Heart left ventricle (tissue), 16 donors: Measurements from ENCODE around the gene AP2S1. TPM values are rescaled to one million over a fixed set of nuclear protein-coding genes. Genes with fewer than 3 reads are reported as not detected.
A peak's percentile ranks its signal among the peaks of the same experiment; 100 is the strongest.

Experiments used
- ATAC-seq, 4 donors: fragments of 200-7000 bp; cut with Tn5 transposase; one replicate each; pipeline ENCODE4 v1.9.1; 2020 to 2022; ENCODE audit warnings: moderate library complexity in 4 of 4, mild to moderate bottlenecking in 3 of 4, moderate number of reproducible peaks in 1 of 4
- DNase-seq, 5 donors: peaks; one replicate each; pipeline ENCODE4 v3.0.0-alpha.2; 2020
- H3K27ac ChIP-seq, 12 donors: fragments of 200-600 bp; sonication (generic) in 4 of 12; one replicate each; pipeline versions ENCODE4 v1.5.0 to v1.8.0; 2016 to 2022; ENCODE audit warnings: mild to moderate bottlenecking in 2 of 12
- H3K27me3 ChIP-seq, 9 donors: fragments of 200-600 bp; sonication (generic) in 2 of 9; one replicate each; pipeline versions ENCODE4 v1.5.1 to v1.8.0; 2016 to 2022; ENCODE audit warnings: mild to moderate bottlenecking in 3 of 9
- H3K36me3 ChIP-seq, 9 donors: fragments of 200-600 bp; sonication (generic) in 2 of 9; one replicate each; pipeline versions ENCODE4 v1.5.0 to v1.8.0; 2018 to 2022; ENCODE audit warnings: mild to moderate bottlenecking in 2 of 9
- H3K4me1 ChIP-seq, 12 donors: fragments of 200-600 bp; sonication (generic) in 4 of 12; one replicate each; pipeline versions ENCODE4 v1.5.0 to v1.8.0; 2016 to 2022; ENCODE audit warnings: mild to moderate bottlenecking in 3 of 12
- H3K4me3 ChIP-seq, 12 donors: fragments of 200-600 bp; sonication (generic) in 4 of 12; one replicate each; pipeline versions ENCODE4 v1.5.0 to v1.8.0; 2017 to 2022; ENCODE audit warnings: mild to moderate bottlenecking in 9 of 12, moderate library complexity in 4 of 12
- H3K9me3 ChIP-seq, 12 donors: fragments of 200-600 bp; sonication (generic) in 4 of 12; one replicate each; pipeline versions ENCODE4 v1.5.0 to v1.8.0; 2016 to 2022; ENCODE audit warnings: mild to moderate bottlenecking in 1 of 12
- CTCF ChIP-seq, 12 donors: fragments of 200-600 bp; sonication (generic) in 4 of 12; IDR thresholded peaks; one replicate each; pipeline versions ENCODE4 v1.5.0 to v1.8.0; 2018 to 2022; ENCODE audit warnings: antibody characterized with exemption in 12 of 12, mild to moderate bottlenecking in 5 of 12
- POLR2A ChIP-seq, 2 donors: fragments of 450-650 bp; IDR thresholded peaks; one replicate each; pipeline ENCODE4 v1.6.1; 2017; ENCODE audit warnings: antibody characterized with exemption in 2 of 2, mild to moderate bottlenecking in 2 of 2, moderate library complexity in 2 of 2
- WGBS, 4 donors: extraction: QIAGEN DNeasy Blood & Tissue Kit in 2 of 4; methylation state at CpG; one replicate each; pipeline versions ENCODE4 v1.1.5 to v1.1.7; 2013 to 2018; 5-methylcytosine and 5-hydroxymethylcytosine counted together
- intact Hi-C, 10 donors: fragments of 100-400 bp; cut with DNase I; formaldehyde crosslinking; loops; one replicate each; pipeline versions ENCODE4 v1.11.1 to v1.14.2; 2022
- polyA plus RNA-seq, 2 donors: library from polyadenylated mRNA; stranded (reverse); fragments of 200-250 nt; gene quantifications; one replicate each; pipeline ENCODE4 v1.2.3, GENCODE V29; 2013
- total RNA-seq, 9 donors: library from RNA; depleted of rRNA in 2 of 9; stranded (reverse); fragments of >200 nt in 2 of 9; fragmentation: NEBNext Ultra II Directional in 3 of 9; extraction: Animal tissue kit (Norgen Biotek cat#: 25700) in 3 of 9; gene quantifications; one replicate each; pipeline versions ENCODE4 v1.1.0 to v1.2.4, GENCODE V29; 2016 to 2023
- donor health status: ischemic (EF 13 %, LVEDD 7.1; RV severe dilation, severe dysfunction).
- donor health status: healthy with polysubstance abuse.
- donor health status: DM: no; HTN: yes; CAD: no.
- donor health status: DM: no; HTN: no; CAD: no.
- donor health status: ischemic (EF 25% LVEDD 6.9; RV normal size, moderate dysfunction).
- donor health status: ischemic (EF 25% LVEDD 5.7; RV mildly dilated, moderate dysfunction).
- donor health status: healthy.
- donor health status: DM: yes; HTN: yes; CAD: no.
- donor health status: ischemic (EF 35%, LVEDD 5.7; RV mildly dilated, moderate dysfunction).
- donor health status: nonischemic (EF 11% LVEDD 7.7; RV severe dilation, severe dysfunction).
- donor health status: DM: yes; HTN: yes; CAD: no.
- donor health status: PGD.
- donor health status: ischemic (EF 29% LVEDD 5.4; RV normal size, mild dysfunction).
- donor health status: nonischemic (EF 23%, LVEDD 6.1; RV moderate dilation, normal function).

Gene AP2S1
- total and polyA plus RNA-seq, 11 donors = 75.3 to 166 (median 84.9) TPM

- WGBS, 4 donors = 38 to 40% (median 39%) methylated on average over 5 of the region's 5 CpGs
- intact Hi-C loops = loop anchor here in 7 of 10 donors (5.0 to 10.0 kb wide), 6 partner anchors 143 to 405 kb away; partner anchors contain the start of genes ZC3H4 (in 4 of the 7), CALM3 (in 1 of the 7) and CCDC9 (in 1 of the 7)
- H3K27ac ChIP-seq = peak overlapping the region in 9 of 12 donors; percentile 16 to 92 (median 88)
- TF ChIP-seq POLR2A (IDR thresholded peaks at IDR 0.05) = no peak
- no peak for TF ChIP-seq CTCF (IDR thresholded peaks at IDR 0.05)
- DNase-seq = peak in 1 of 5 donors; percentile 20
- H3K36me3 ChIP-seq = peaks cover 0 to 23% (median 19%) of the 10 kb centered on the region in 9 donors
- H3K9me3 ChIP-seq = no peaks in the 10 kb centered on the region
- no peak for ATAC-seq
- H3K4me1 ChIP-seq = peaks cover 0 to 31% (median 11%) of the 10 kb centered on the region in 12 donors
- H3K4me3 ChIP-seq = peak overlapping the region; percentile 66 to 97 (median 79)
- H3K27me3 ChIP-seq = no peaks in the 10 kb centered on the region
Observed at GRCh38 chr19:46849610-46850009, 1.0 kb downstream of the AP2S1 start.

GRCh38 chr19:46848389-46848788, 2.3 kb downstream of the AP2S1 start:
- TF ChIP-seq POLR2A (IDR thresholded peaks at IDR 0.05) (no peak), CTCF (IDR thresholded peaks at IDR 0.05) (no peak)
- Histone ChIP-seq H3K27me3 (no peaks in the 10 kb centered on the region), H3K9me3 (no peaks in the 10 kb centered on the region), H3K36me3 (peaks cover 0 to 35% (median 31%) of the 10 kb centered on the region in 9 donors), H3K27ac (peak overlapping the region in 2 of 12 donors; percentile 88 to 91), H3K4me1 (peaks cover 0 to 31% (median 11%) of the 10 kb centered on the region in 12 donors), H3K4me3 (no peak overlapping the region)
- 78 to 90% (median 88%) methylated on average over 2 of the region's 2 CpGs for WGBS, 4 donors
- no peak for DNase-seq
- intact Hi-C loops = loop anchor here in 2 of 10 donors (10.0 kb wide), 2 partner anchors 234 to 244 kb away; partner anchors contain the start of gene CALM3 (in 1 of the 2)
- ATAC-seq = no peak

- intact Hi-C loops = loop anchor here in 2 of 10 donors (10.0 kb wide), 2 partner anchors 233 to 243 kb away; partner anchors contain the start of gene CALM3 (in 1 of the 2)
- WGBS, 4 donors = 78 to 84% (median 83%) methylated on average over 11 of the region's 11 CpGs
- TF ChIP-seq POLR2A (IDR thresholded peaks at IDR 0.05) (no peak), CTCF (IDR thresholded peaks at IDR 0.05) (no peak)
- DNase-seq = peak in 1 of 5 donors; percentile 2
- no peaks in the 10 kb centered on the region for H3K27me3 ChIP-seq
- peak overlapping the region in 1 of 12 donors; percentile 88 for H3K27ac ChIP-seq
- peaks cover 0 to 44% (median 39%) of the 10 kb centered on the region in 9 donors for H3K36me3 ChIP-seq
- no peak overlapping the region for H3K4me3 ChIP-seq
- ATAC-seq = no peak
- peaks cover 0 to 31% (median 11%) of the 10 kb centered on the region in 12 donors for H3K4me1 ChIP-seq
- H3K9me3 ChIP-seq = no peaks in the 10 kb centered on the region
Observed at GRCh38 chr19:46847528-46847927, 3.1 kb downstream of the AP2S1 start.

GRCh38 chr19:46845959-46846459, 4.6 kb downstream of the AP2S1 start:
- H3K36me3 ChIP-seq = peaks cover 0 to 56% (median 39%) of the 10 kb centered on the region in 9 donors
- DNase-seq (peak in 1 of 5 donors; percentile 35), ATAC-seq (no peak)
- 80 to 84% (median 82%) methylated on average over 19 of the region's 19 CpGs for WGBS, 4 donors
- H3K4me3 ChIP-seq = no peak overlapping the region
- TF ChIP-seq POLR2A (IDR thresholded peaks at IDR 0.05) (no peak), CTCF (IDR thresholded peaks at IDR 0.05) (no peak)
- no peaks in the 10 kb centered on the region for H3K27me3 ChIP-seq
- intact Hi-C loops = loop anchor here in 2 of 10 donors (10.0 kb wide), 2 partner anchors 231 to 241 kb away; partner anchors contain the start of gene CALM3 (in 1 of the 2)
- H3K27ac ChIP-seq = no peak overlapping the region
- H3K9me3 ChIP-seq = no peaks in the 10 kb centered on the region
- peaks cover 0 to 35% (median 21%) of the 10 kb centered on the region in 12 donors for H3K4me1 ChIP-seq
